ENCODE measurements around the gene SV2B. TPM values are rescaled to one million over a fixed set of nuclear protein-coding genes. Genes with fewer than 3 reads are reported as not detected.

SV2B gene
- total and polyA plus RNA-seq, 9 of the 15 experiments (the other 6 are each of a cell fraction or from before 2014, with no cell fraction given): 0.01 to 0.25 (median 0.11) TPM

DNA sequence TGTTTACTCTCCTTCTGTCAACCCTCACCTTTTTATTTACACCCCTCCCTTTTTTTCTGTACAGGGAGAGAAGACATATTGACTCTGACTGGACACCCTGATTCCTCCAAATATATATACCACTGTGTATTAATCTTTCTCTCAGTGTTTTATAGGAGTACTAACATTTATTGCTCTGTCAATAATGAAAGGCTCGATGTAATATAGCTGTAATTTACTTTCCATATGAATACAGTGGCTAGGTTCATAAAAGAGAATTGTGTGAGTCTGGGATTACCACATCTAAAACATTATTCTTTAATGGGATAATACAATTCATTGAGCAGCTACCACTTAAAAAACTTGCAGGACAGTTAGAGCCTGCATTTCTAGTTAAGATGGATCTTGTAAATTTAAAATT is 194.3 kb downstream of the SV2B start:
- Histone ChIP-seq H3K36me3 (ENCODE audit: control insufficient read depth, insufficient read depth, low read length) (no peaks in the 10 kb centered on the region), H3K79me2 (ENCODE audit: control insufficient read depth, insufficient read depth, low read length) (no peaks in the 10 kb centered on the region), H3K4me3 (no peak overlapping the region), H3K9me1 (ENCODE audit: control insufficient read depth, insufficient read depth, low read length) (no peaks in the 10 kb centered on the region), H4K20me1 (replicated peaks; ENCODE audit: control insufficient read depth, insufficient read depth, low read length) (no peaks in the 10 kb centered on the region), H2AFZ (ENCODE audit: low read depth, low read length) (no peak overlapping the region), H3K4me1 (replicated peaks in 1 of 2; ENCODE audit: control insufficient read depth in 2 of 2, insufficient read depth in 2 of 2, low read length in 2 of 2) (peaks cover 0 to 5% of the 10 kb centered on the region in 2 experiments; a peak in 2 of 5 replicates), H3K9me3 (replicated peaks; ENCODE audit: control insufficient read depth, insufficient read depth, low read depth, low read length) (no peaks in the 10 kb centered on the region), H3K27me3 (ENCODE audit: control insufficient read depth in 2 of 2, insufficient read depth in 2 of 2, low read length in 2 of 2) (peaks cover 20 to 40% of the 10 kb centered on the region in 2 experiments), H3K4me2 (ENCODE audit: insufficient read depth, low read length) (no peak overlapping the region), H3K27ac (ENCODE audit: extremely low read depth, low read depth, low read length) (no peak overlapping the region), H3K9ac (ENCODE audit: insufficient read depth in 1 of 2, low read depth in 2 of 2, low read length in 2 of 2) (no peak overlapping the region)
- no peak for TF ChIP-seq PRMT5 (CRISPR knock-in tag; IDR thresholded peaks at IDR 0.05)
- TF ChIP-seq ZNF695 (CRISPR knock-in tag; IDR thresholded peaks at IDR 0.05): no peak
- TF ChIP-seq ZNF384 (IDR thresholded peaks at IDR 0.05; ENCODE audit: low read depth, low read length): no peak
- no peak for TF ChIP-seq CREM (IDR thresholded peaks at IDR 0.05; ENCODE audit: low read depth)
- TF ChIP-seq MCM5 (IDR thresholded peaks at IDR 0.05; ENCODE audit: low read depth): no peak
- no peak for TF ChIP-seq FUS (optimal IDR thresholded peaks at IDR 0.05; ENCODE audit: low read depth, low read length)
- TF ChIP-seq, protein P1, sequence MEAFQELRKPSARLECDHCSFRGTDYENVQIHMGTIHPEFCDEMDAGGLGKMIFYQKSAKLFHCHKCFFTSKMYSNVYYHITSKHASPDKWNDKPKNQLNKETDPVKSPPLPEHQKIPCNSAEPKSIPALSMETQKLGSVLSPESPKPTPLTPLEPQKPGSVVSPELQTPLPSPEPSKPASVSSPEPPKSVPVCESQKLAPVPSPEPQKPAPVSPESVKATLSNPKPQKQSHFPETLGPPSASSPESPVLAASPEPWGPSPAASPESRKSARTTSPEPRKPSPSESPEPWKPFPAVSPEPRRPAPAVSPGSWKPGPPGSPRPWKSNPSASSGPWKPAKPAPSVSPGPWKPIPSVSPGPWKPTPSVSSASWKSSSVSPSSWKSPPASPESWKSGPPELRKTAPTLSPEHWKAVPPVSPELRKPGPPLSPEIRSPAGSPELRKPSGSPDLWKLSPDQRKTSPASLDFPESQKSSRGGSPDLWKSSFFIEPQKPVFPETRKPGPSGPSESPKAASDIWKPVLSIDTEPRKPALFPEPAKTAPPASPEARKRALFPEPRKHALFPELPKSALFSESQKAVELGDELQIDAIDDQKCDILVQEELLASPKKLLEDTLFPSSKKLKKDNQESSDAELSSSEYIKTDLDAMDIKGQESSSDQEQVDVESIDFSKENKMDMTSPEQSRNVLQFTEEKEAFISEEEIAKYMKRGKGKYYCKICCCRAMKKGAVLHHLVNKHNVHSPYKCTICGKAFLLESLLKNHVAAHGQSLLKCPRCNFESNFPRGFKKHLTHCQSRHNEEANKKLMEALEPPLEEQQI (IDR thresholded peaks at IDR 0.05): no peak
- TF ChIP-seq ARNT (IDR thresholded peaks at IDR 0.05): no peak
- no peak for TF ChIP-seq ETV6 (IDR thresholded peaks at IDR 0.05; ENCODE audit: borderline replicate concordance in 1 of 2, low read depth in 2 of 2, low read length in 1 of 2)
- no peak for TF ChIP-seq ETV6 (CRISPR knock-in tag; IDR thresholded peaks at IDR 0.05; ENCODE audit: borderline replicate concordance)
- TF ChIP-seq, protein P2, sequence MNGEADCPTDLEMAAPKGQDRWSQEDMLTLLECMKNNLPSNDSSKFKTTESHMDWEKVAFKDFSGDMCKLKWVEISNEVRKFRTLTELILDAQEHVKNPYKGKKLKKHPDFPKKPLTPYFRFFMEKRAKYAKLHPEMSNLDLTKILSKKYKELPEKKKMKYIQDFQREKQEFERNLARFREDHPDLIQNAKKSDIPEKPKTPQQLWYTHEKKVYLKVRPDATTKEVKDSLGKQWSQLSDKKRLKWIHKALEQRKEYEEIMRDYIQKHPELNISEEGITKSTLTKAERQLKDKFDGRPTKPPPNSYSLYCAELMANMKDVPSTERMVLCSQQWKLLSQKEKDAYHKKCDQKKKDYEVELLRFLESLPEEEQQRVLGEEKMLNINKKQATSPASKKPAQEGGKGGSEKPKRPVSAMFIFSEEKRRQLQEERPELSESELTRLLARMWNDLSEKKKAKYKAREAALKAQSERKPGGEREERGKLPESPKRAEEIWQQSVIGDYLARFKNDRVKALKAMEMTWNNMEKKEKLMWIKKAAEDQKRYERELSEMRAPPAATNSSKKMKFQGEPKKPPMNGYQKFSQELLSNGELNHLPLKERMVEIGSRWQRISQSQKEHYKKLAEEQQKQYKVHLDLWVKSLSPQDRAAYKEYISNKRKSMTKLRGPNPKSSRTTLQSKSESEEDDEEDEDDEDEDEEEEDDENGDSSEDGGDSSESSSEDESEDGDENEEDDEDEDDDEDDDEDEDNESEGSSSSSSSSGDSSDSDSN (IDR thresholded peaks at IDR 0.05; ENCODE audit: borderline replicate concordance in 1 of 2, low read depth in 2 of 2, low read length in 2 of 2): no peak
- TF ChIP-seq, protein P3, sequence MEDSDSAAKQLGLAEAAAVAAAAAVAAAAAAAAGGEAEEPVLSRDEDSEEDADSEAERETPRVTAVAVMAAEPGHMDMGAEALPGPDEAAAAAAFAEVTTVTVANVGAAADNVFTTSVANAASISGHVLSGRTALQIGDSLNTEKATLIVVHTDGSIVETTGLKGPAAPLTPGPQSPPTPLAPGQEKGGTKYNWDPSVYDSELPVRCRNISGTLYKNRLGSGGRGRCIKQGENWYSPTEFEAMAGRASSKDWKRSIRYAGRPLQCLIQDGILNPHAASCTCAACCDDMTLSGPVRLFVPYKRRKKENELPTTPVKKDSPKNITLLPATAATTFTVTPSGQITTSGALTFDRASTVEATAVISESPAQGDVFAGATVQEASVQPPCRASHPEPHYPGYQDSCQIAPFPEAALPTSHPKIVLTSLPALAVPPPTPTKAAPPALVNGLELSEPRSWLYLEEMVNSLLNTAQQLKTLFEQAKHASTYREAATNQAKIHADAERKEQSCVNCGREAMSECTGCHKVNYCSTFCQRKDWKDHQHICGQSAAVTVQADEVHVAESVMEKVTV (CRISPR knock-in tag; IDR thresholded peaks at IDR 0.05): no peak
- no peak for TF ChIP-seq HMGN3 (IDR thresholded peaks at IDR 0.05; ENCODE audit: borderline replicate concordance, extremely low read depth, insufficient read length, low read depth, low read length)
- TF ChIP-seq ZNF707 (CRISPR knock-in tag; conservative IDR thresholded peaks at IDR 0.05): no peak
- TF ChIP-seq, protein P4, sequence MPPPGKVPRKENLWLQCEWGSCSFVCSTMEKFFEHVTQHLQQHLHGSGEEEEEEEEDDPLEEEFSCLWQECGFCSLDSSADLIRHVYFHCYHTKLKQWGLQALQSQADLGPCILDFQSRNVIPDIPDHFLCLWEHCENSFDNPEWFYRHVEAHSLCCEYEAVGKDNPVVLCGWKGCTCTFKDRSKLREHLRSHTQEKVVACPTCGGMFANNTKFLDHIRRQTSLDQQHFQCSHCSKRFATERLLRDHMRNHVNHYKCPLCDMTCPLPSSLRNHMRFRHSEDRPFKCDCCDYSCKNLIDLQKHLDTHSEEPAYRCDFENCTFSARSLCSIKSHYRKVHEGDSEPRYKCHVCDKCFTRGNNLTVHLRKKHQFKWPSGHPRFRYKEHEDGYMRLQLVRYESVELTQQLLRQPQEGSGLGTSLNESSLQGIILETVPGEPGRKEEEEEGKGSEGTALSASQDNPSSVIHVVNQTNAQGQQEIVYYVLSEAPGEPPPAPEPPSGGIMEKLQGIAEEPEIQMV (tag; conservative IDR thresholded peaks at IDR 0.05; ENCODE audit: low read depth): no peak
- intact Hi-C loops (cut with micrococcal nuclease) (no loop called here), in situ Hi-C loops (cut with MboI) (no loop called here)
- FAIRE-seq: no peak
- ChIA-PET POLR2A (no interaction called here), CTCF (ENCODE audit: low intra/inter-chr PET ratio) (no interaction called here)
- DNase-seq (ENCODE audit: extremely low read depth in 1 of 4, low spot score in 3 of 4): no peak
- ATAC-seq: no peak
- 0% methylated on average over 1 of the region's 1 CpG for WGBS (ENCODE audit: insufficient coverage, low coverage, missing lambda C conversion rate)
- BruUV-seq (replicated peaks): no TSS peak

All from K562 (cell line).